Gastroesophageal sphincter (tissue), 3 donors: ENCODE results near the gene APOBR.

Source experiments
- EP300 ChIP-seq: sonication (generic); formaldehyde crosslinking; IDR thresholded peaks from one replicate; pipeline ENCODE4 v1.6.1; 2017; ENCODE audit warnings: antibody characterized with exemption, mild to moderate bottlenecking
- POLR2A ChIP-seq, 2 donors: fragments of 450-650 bp; IDR thresholded peaks; one replicate each; pipeline ENCODE4 v1.6.1; 2017; ENCODE audit warnings: antibody characterized with exemption in 2 of 2, mild to moderate bottlenecking in 2 of 2, moderate library complexity in 1 of 2
- TF ChIP-seq, protein P1 (sequence below), 4 experiments: fragments of 200-600 bp in 2 of 4; fragments of 450-650 bp in 2 of 4; sonication (generic) in 1 of 4; IDR thresholded peaks; one replicate each; pipeline ENCODE4 v1.5.1; 2017 to 2019; ENCODE audit warnings: antibody characterized with exemption in 4 of 4, mild to moderate bottlenecking in 2 of 4, moderate library complexity in 2 of 4

DNA sequence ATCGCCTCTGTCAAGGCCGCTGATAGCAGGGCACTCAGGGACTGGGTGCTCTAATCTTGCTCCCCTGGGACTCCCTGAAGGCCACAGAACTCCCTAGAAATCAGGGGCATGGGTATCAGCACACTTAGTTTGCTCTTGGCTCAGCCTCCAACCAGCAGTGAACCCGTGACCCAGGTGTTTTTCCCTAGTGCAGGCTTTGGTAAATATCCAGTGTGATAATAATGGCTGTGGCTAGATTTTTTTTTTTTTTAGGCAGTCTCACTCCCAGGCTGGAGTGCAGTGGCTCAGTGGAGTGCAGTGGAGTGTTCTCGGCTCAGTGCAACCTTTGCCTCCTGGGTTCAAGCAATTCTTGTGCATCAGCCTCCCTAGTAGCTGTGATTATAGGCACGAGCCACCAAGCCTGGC, 34.0 kb downstream of the APOBR start:
- TF ChIP-seq, protein P1, sequence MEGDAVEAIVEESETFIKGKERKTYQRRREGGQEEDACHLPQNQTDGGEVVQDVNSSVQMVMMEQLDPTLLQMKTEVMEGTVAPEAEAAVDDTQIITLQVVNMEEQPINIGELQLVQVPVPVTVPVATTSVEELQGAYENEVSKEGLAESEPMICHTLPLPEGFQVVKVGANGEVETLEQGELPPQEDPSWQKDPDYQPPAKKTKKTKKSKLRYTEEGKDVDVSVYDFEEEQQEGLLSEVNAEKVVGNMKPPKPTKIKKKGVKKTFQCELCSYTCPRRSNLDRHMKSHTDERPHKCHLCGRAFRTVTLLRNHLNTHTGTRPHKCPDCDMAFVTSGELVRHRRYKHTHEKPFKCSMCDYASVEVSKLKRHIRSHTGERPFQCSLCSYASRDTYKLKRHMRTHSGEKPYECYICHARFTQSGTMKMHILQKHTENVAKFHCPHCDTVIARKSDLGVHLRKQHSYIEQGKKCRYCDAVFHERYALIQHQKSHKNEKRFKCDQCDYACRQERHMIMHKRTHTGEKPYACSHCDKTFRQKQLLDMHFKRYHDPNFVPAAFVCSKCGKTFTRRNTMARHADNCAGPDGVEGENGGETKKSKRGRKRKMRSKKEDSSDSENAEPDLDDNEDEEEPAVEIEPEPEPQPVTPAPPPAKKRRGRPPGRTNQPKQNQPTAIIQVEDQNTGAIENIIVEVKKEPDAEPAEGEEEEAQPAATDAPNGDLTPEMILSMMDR (IDR thresholded peaks at IDR 0.05) = no peak
- TF ChIP-seq POLR2A (IDR thresholded peaks at IDR 0.05) (no peak), EP300 (no peak)
